NCI-H526 treated with DMSO at 0.1 percent for 48 hours (cell line): ENCODE data around the gene DNAH11.
"Not testable (repeated sequence)": the region's sequence is repeated elsewhere in the genome, so short reads cannot be mapped to it uniquely, and the experiment has no call there.

Source experiments
- DNase-seq: peaks from one replicate; lab custom pipeline; 2025; lab: John Stamatoyannopoulos, UW

DNAH11 gene

GRCh38 chr7:21717323-21717722 lies 174.5 kb downstream of the DNAH11 start:
- no peak for DNase-seq

GRCh38 chr7:21718391-21718790 lies 175.6 kb downstream of the DNAH11 start:
- no peak for DNase-seq

- no peak for DNase-seq
Measured at GRCh38 chr7:21719846-21720245, 177.0 kb downstream of the DNAH11 start.

- no peak for DNase-seq
Measured at GRCh38 chr7:21722371-21722770, 179.5 kb downstream of the DNAH11 start.

DNA sequence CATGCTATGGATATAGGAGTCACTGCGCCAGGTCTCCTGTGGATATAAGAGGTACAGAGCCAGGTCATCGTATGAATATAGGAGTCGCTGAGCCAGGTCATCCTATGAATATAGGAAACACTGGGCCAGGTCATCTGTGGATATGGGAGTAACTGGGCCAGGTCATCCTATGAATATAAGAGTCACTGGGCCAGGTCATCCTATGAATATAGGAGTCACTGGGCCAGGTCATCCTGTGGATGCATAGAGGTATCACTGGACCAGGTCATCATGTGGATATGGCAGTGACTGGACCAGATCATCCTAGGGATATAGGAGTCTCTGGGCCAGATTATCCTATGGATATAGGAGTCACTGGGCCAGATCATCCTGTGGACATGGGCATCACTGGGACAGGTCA lies 181.7 kb downstream of the DNAH11 start:
- no peak for DNase-seq

- no peak for DNase-seq
Measured at GRCh38 chr7:21730399-21730798, 187.6 kb downstream of the DNAH11 start.

- DNase-seq: no peak
Measured at GRCh38 chr7:21731977-21732376, 189.1 kb downstream of the DNAH11 start.

DNA sequence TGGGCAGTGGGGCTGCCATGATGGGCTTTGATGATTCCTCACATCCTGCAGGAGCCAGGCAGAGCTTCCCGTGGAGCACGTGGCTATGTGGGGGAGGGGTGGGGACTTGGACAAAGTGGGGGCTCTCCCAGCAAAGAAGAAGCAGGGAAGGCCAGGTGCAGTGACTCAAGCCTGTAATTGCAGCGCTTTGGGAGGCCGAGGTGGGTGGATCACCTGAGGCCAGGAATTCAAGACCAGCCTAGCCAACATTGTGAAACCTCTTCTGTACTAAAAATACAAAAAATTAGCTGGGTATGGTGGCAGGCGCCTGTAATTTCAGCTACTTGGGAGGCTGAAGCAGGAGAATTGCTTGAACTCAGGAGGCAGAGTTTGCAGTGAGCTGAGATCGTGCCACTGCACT lies 190.1 kb downstream of the DNAH11 start:
- not testable (repeated sequence) for DNase-seq

DNA sequence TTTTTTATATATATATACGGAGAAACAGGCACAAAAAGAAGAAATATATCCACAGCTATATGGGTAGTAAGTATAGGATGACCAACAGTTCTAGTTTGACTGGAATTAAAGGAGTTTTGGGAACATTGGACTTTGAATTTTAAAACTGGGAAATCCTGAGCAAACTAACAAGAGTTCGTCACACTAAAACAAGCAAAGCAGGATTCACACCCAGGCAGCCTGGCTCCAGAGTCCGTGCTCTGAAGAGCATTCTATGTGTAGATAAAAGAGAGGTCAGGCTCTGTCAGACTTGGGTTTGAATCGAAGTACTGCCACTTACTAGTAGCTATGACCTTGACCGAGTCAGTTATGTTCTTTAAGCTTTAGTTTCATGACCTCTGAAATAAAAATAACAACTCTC lies 191.0 kb downstream of the DNAH11 start:
- no peak for DNase-seq

- no peak for DNase-seq
Measured at GRCh38 chr7:21743493-21743892, 200.7 kb downstream of the DNAH11 start.

DNA sequence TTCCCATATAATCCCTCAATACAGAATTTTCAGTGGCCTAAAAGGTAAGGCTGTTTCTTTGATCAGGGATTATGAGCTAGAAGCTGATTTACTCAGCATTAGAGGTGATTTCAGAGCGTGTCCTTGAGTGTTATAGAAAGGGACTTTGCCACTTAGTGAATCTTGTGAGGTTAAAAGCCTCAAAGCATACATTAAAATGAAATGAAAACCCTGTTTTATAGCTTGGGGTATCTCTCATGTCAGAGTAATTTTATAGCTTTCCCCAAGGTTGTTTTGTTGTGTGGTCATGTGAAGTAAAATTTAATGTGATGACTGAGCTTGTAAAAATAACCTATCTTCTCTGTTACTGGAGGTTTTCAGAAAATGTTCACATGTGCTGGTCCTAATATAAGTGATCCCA lies 204.1 kb downstream of the DNAH11 start:
- no peak for DNase-seq

- no peak for DNase-seq
Measured at GRCh38 chr7:21747806-21748205, 205.0 kb downstream of the DNAH11 start.

GRCh38 chr7:21749378-21749777 lies 206.5 kb downstream of the DNAH11 start:
- DNase-seq: no peak

GRCh38 chr7:21753071-21753470 lies 210.2 kb downstream of the DNAH11 start:
- DNase-seq: no peak

- DNase-seq: no peak
Measured at GRCh38 chr7:21754963-21755362, 212.1 kb downstream of the DNAH11 start.

DNA sequence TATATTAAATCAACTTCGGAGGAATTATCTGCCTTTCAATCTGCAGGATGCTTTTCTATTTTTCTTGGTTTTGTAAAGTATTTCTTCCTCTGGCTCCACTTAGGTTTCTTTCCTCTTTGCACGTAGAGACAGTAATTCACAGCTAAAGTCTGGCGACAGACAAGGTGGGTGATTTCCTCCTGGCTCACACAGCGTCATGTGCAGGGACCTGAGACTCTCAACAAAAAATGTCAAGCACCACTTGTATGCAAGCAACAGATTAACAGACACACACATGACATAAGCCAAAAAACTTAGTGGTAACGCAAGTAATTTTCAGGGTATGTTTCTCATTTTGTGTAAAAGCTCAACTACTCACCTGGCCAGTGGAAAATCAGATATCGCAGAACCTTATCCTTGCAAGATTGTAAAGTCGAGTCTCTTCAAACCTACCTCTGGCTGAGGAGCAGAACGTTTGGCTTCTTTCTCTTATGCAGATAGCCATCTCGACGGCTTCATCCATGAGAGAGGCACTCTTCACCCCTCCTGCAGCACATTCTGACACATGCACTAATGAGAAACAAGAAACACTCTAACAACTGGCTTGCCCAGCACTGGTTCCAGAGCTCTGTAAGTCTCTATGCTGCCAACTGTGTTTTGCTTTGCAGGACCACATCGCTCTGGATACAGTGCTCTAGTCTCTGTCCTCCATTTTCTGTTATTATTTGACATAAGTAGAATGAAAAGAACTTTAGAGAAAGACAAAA lies 214.9 kb downstream of the DNAH11 start:
- no peak for DNase-seq

GRCh38 chr7:21758286-21758685 lies 215.4 kb downstream of the DNAH11 start:
- no peak for DNase-seq

GRCh38 chr7:21762469-21762868 lies 219.6 kb downstream of the DNAH11 start:
- no peak for DNase-seq

- DNase-seq: no peak
Measured at GRCh38 chr7:21763818-21764217, 221.0 kb downstream of the DNAH11 start.

GRCh38 chr7:21766218-21766617 lies 223.4 kb downstream of the DNAH11 start:
- DNase-seq: no peak

- peak; percentile 77 for DNase-seq
Measured at GRCh38 chr7:21767300-21767900, 224.6 kb downstream of the DNAH11 start.

DNA sequence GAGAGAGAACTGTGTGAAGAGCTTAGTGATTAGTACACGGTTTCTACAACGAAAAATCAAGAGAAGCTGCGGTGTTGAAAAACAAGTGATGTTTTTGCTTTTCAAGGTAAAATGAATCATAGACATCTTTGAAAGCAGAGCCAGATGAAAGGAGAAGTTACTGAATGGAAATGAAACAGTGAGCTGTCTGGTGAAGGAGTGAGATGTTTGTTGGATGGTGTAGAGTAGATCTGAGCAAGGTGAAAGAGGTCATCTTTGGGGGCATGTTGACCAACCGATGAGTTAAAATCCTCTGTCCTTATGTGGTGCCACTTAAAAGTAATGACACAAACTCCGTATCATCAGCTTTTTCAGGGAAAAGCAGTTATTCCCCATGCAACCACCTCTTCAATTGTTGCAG lies 225.4 kb downstream of the DNAH11 start:
- no peak for DNase-seq

DNA sequence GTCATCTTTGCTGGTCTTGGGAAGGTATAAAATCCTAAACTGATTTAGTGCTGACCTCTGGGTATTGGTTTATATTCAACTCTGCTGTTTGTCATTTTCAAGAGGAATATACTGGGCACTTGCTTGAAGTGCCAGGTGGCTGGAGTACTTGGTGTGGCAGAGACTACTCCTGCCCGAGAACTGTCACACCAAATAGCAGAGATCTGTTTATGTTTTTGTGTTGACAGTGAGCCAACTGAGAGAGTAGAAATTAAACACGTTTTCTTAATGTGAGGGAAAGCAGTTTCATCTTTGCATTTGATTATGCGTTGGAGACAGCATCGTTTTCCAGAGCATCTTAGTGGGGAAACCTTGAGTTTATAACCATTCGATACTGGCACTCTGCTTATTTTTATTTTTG lies 228.4 kb downstream of the DNAH11 start:
- DNase-seq: no peak
